Trophoblast cell (in vitro differentiated cells and primary cell): ENCODE measurements around the gene FAR1.

Experiments used
- DNase-seq, 2 donors: peaks; one replicate each; pipeline ENCODE4 v3.0.0-alpha.2; 2016
- H2AFZ ChIP-seq: 2 replicates; pipeline ENCODE4 v1.6.1; 2013; ENCODE audit warnings: low read length, moderate library complexity, mild to moderate bottlenecking; ENCODE audit not compliant: insufficient read depth, poor library complexity
- H2AK5ac ChIP-seq: 2 replicates; pipeline ENCODE4 v1.6.1; 2013; ENCODE audit warnings: mild to moderate bottlenecking, low read length
- H2BK120ac ChIP-seq: 2 replicates; pipeline ENCODE4 v1.6.1; 2013; ENCODE audit warnings: low read length, mild to moderate bottlenecking, moderate library complexity; ENCODE audit not compliant: insufficient read depth, poor library complexity
- H2BK12ac ChIP-seq: 2 replicates; pipeline ENCODE4 v1.6.1; 2013; ENCODE audit warnings: mild to moderate bottlenecking, low read length, moderate library complexity
- H2BK5ac ChIP-seq: 2 replicates; pipeline ENCODE4 v1.6.1; 2013; ENCODE audit warnings: low read length, low read depth, moderate library complexity, mild to moderate bottlenecking; ENCODE audit not compliant: poor library complexity
- H3K14ac ChIP-seq: 2 replicates; pipeline ENCODE4 v1.6.1; 2013; ENCODE audit warnings: mild to moderate bottlenecking, low read length
- H3K18ac ChIP-seq: 2 replicates; pipeline ENCODE4 v1.6.1; 2013; ENCODE audit warnings: mild to moderate bottlenecking, low read length
- H3K23ac ChIP-seq: 2 replicates; pipeline ENCODE4 v1.6.1; 2013; ENCODE audit warnings: low read length
- H3K27ac ChIP-seq: 2 replicates; pipeline ENCODE4 v1.5.1; 2013; ENCODE audit warnings: low read depth, mild to moderate bottlenecking, inconsistent platforms, low read length, moderate library complexity
- H3K27me3 ChIP-seq: 2 replicates; pipeline ENCODE4 v1.6.1; 2013; ENCODE audit warnings: inconsistent platforms, mild to moderate bottlenecking, low read length, moderate library complexity; ENCODE audit not compliant: insufficient read depth
- H3K36me3 ChIP-seq, 2 experiments: 1 replicate in 1 of 2; 2 replicates in 1 of 2; pipeline ENCODE4 v1.6.1; 2013; ENCODE audit warnings: low read length in 2 of 2, mild to moderate bottlenecking in 2 of 2, moderate library complexity in 1 of 2; ENCODE audit not compliant: insufficient read depth in 2 of 2, control insufficient read depth in 1 of 2
- H3K4ac ChIP-seq: 2 replicates; pipeline ENCODE4 v1.6.1; 2013; ENCODE audit warnings: low read depth, mild to moderate bottlenecking, low read length, moderate library complexity
- H3K4me1 ChIP-seq, 2 experiments: 1 replicate in 1 of 2; 2 replicates in 1 of 2; pipeline ENCODE4 v1.6.1; 2013; ENCODE audit warnings: low read length in 2 of 2, mild to moderate bottlenecking in 2 of 2, moderate library complexity in 1 of 2; ENCODE audit not compliant: insufficient read depth in 2 of 2, control insufficient read depth in 1 of 2
- H3K4me2 ChIP-seq: 2 replicates; pipeline ENCODE4 v1.6.1; 2013; ENCODE audit warnings: inconsistent platforms, mild to moderate bottlenecking, low read length, moderate library complexity
- H3K4me3 ChIP-seq: 2 replicates; pipeline ENCODE4 v1.5.1; 2013; ENCODE audit warnings: mild to moderate bottlenecking, low read depth, low read length, inconsistent platforms
- H3K79me1 ChIP-seq: one replicate; pipeline ENCODE4 v1.6.1; 2013; ENCODE audit warnings: low read length
- H3K79me2 ChIP-seq: 2 replicates; pipeline ENCODE4 v1.6.1; 2013; ENCODE audit warnings: low read length, mild to moderate bottlenecking; ENCODE audit not compliant: control insufficient read depth, insufficient read depth, poor library complexity
- H3K9ac ChIP-seq: 2 replicates; pipeline ENCODE4 v1.6.1; 2013; ENCODE audit warnings: mild to moderate bottlenecking, low read length
- H3K9me3 ChIP-seq: 2 replicates; pipeline ENCODE4 v1.6.1; 2013; ENCODE audit warnings: low read depth, mild to moderate bottlenecking, control low read depth, inconsistent platforms, low read length; ENCODE audit not compliant: insufficient read depth
- H4K12ac ChIP-seq: 2 replicates; pipeline ENCODE4 v1.6.1; 2013; ENCODE audit warnings: low read depth, mild to moderate bottlenecking, low read length, moderate library complexity
- H4K8ac ChIP-seq: 2 replicates; pipeline ENCODE4 v1.6.1; 2013; ENCODE audit warnings: low read depth, mild to moderate bottlenecking, low read length, moderate library complexity
- H4K91ac ChIP-seq: one replicate; pipeline ENCODE4 v1.6.1; 2013; ENCODE audit warnings: low read depth, mild to moderate bottlenecking, low read length, moderate library complexity
- WGBS: extraction: QIAGEN DNeasy Blood & Tissue Kit; methylation state at CpG from one replicate; pipeline ENCODE4 v1.1.7; 2013; ENCODE audit warnings: missing lambda C conversion rate; ENCODE audit not compliant: insufficient read length, insufficient coverage; ENCODE audit errors: extremely low coverage; 5-methylcytosine and 5-hydroxymethylcytosine counted together

Gene FAR1

DNA sequence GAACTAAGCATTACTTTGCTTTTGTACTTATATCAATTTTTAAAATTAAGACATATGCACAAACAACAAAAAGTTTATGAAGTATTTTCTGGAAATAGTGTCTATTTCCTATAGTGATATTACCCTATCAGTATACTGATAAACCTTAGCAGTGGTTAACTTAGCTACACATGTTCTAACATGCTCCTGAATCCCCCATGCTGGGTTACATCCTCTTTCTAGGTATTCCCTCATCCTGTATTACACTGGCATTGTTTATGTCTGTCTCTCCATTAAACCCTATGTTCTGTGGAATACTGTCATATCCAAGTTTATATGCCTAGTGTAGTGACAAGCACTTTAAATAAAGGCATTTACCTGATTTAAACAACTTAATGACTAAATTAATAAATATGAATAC, 1.8 kb upstream of the FAR1 start:
- no peak overlapping the region for H3K9ac ChIP-seq
- no peak overlapping the region for H2BK12ac ChIP-seq
- no peak overlapping the region for H2AFZ ChIP-seq
- H4K91ac ChIP-seq = no peak overlapping the region
- no peak overlapping the region for H2BK120ac ChIP-seq
- H3K9me3 ChIP-seq = no peaks in the 10 kb centered on the region
- H3K79me1 ChIP-seq = peaks cover 8% of the 10 kb centered on the region
- peaks cover 3 to 4% of the 10 kb centered on the region in 2 experiments for H3K4me1 ChIP-seq
- H3K4ac ChIP-seq = no peak overlapping the region
- no peak overlapping the region for H3K27ac ChIP-seq
- no peaks in the 10 kb centered on the region for H3K36me3 ChIP-seq
- no peak overlapping the region for H2BK5ac ChIP-seq
- DNase-seq = no peak
- H3K4me2 ChIP-seq = no peak overlapping the region
- H4K12ac ChIP-seq = no peak overlapping the region
- H3K14ac ChIP-seq = no peak overlapping the region
- no peaks in the 10 kb centered on the region for H3K27me3 ChIP-seq
- no peak overlapping the region for H3K23ac ChIP-seq
- no peak overlapping the region for H2AK5ac ChIP-seq
- H3K18ac ChIP-seq = no peak overlapping the region
- H3K79me2 ChIP-seq = peaks cover 15% of the 10 kb centered on the region
- H3K4me3 ChIP-seq = no peak overlapping the region
- H4K8ac ChIP-seq = no peak overlapping the region

DNA sequence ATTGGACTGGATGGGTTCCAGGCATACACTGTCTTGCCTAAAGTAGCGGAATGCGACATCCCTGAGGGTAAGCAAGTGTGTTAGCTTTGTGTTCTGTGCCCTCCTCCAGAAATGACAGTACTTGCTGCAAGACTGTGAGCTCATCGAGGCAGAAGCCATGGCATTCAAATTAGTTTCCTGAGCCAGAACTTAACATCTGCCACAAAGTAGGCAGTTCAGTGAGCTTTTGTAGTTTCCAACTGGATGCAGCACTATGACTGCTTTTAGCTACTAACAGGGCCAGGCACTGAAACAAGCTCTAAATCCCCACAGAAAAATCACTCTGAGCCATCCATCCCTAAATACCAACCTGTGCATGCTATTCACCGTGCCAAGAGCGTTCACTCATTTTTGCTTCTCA, 1.2 kb upstream of the FAR1 start:
- peak; percentile 81 to 92 for DNase-seq
- Histone ChIP-seq H3K4ac (no peak overlapping the region), H3K9ac (no peak overlapping the region), H3K18ac (no peak overlapping the region), H3K36me3 (no peaks in the 10 kb centered on the region), H3K4me2 (peak overlapping the region; percentile 20), H2BK120ac (no peak overlapping the region), H3K79me1 (peaks cover 8% of the 10 kb centered on the region), H3K27ac (no peak overlapping the region), H3K4me1 (peaks cover 4% of the 10 kb centered on the region in 2 experiments), H3K27me3 (no peaks in the 10 kb centered on the region), H2BK5ac (no peak overlapping the region), H3K79me2 (peaks cover 15% of the 10 kb centered on the region), H4K91ac (no peak overlapping the region), H4K8ac (no peak overlapping the region), H3K4me3 (no peak overlapping the region), H2BK12ac (no peak overlapping the region), H4K12ac (no peak overlapping the region), H2AFZ (no peak overlapping the region), H2AK5ac (no peak overlapping the region), H3K14ac (no peak overlapping the region), H3K9me3 (no peaks in the 10 kb centered on the region), H3K23ac (no peak overlapping the region)
- no CpG with 5 or more reads among the region's 5 CpGs for WGBS

DNA sequence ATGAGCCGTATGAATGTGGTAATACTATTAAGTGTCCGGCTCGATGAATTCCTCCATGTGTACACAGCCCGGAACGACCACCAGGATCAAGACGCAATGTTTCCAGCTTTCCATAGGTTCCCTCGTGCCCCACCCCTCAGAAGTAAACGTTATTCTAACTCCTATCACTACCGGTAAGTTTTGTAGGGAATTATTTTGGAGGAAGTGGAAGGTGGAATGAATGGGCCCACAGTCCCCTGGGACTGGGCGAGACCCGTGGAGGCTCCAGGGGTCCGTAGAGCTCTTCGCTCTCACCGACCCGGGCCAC, 720 bp upstream of the FAR1 start:
- Histone ChIP-seq H4K91ac (peak overlapping the region; percentile 86), H2AFZ (peak overlapping the region; percentile 98), H3K23ac (no peak overlapping the region), H3K9me3 (no peaks in the 10 kb centered on the region), H4K12ac (peak overlapping the region; percentile 74), H3K4me3 (peak overlapping the region; percentile 78), H3K4me1 (peaks cover 4% of the 10 kb centered on the region in 2 experiments), H2BK12ac (no peak overlapping the region), H3K18ac (peak overlapping the region; percentile 82), H3K9ac (peak overlapping the region; percentile 34), H3K27me3 (no peaks in the 10 kb centered on the region), H3K4ac (peak overlapping the region; percentile 82), H2BK5ac (peak overlapping the region; percentile 47), H3K79me1 (peaks cover 8% of the 10 kb centered on the region), H3K79me2 (peaks cover 15% of the 10 kb centered on the region), H4K8ac (peak overlapping the region; percentile 96), H3K4me2 (peak overlapping the region; percentile 77), H2AK5ac (no peak overlapping the region), H2BK120ac (peak overlapping the region; percentile 90), H3K14ac (peak overlapping the region; percentile 90), H3K36me3 (no peaks in the 10 kb centered on the region), H3K27ac (no peak overlapping the region)
- no peak for DNase-seq
- no CpG with 5 or more reads among the region's 15 CpGs for WGBS

GRCh38 chr11:13668957-13669521, 571 bp downstream of the FAR1 start:
- Histone ChIP-seq H4K91ac (peak overlapping the region; percentile 49), H2BK5ac (peak overlapping the region; percentile 67), H2AFZ (peak overlapping the region; percentile 19), H4K8ac (peak overlapping the region; percentile 64), H3K4me1 (peaks cover 4% of the 10 kb centered on the region in 2 experiments), H2BK12ac (no peak overlapping the region), H3K36me3 (no peaks in the 10 kb centered on the region), H3K79me2 (peaks cover 15% of the 10 kb centered on the region), H4K12ac (no peak overlapping the region), H3K23ac (peak overlapping the region; percentile 40), H3K27me3 (no peaks in the 10 kb centered on the region), H3K4me3 (peak overlapping the region; percentile 92), H3K9me3 (no peaks in the 10 kb centered on the region), H3K79me1 (peaks cover 8% of the 10 kb centered on the region), H3K4ac (peak overlapping the region; percentile 65), H3K27ac (peak overlapping the region; percentile 18), H2AK5ac (no peak overlapping the region), H3K14ac (peak overlapping the region; percentile 49), H3K18ac (peak overlapping the region; percentile 31), H3K9ac (peak overlapping the region; percentile 87), H2BK120ac (no peak overlapping the region), H3K4me2 (peak overlapping the region; percentile 84)
- peak in 1 of 2 donors; percentile 32 for DNase-seq
- WGBS = no CpG with 5 or more reads among the region's 33 CpGs
